Heart left ventricle (tissue), 13 donors: ENCODE data around the gene LIPE.

Source experiments
- POLR2A ChIP-seq, 2 donors: fragments of 450-650 bp; IDR thresholded peaks; one replicate each; pipeline ENCODE4 v1.6.1; 2017; ENCODE audit warnings: antibody characterized with exemption in 2 of 2, mild to moderate bottlenecking in 2 of 2, moderate library complexity in 2 of 2
- TF ChIP-seq, protein P1 (sequence below), 12 donors: fragments of 200-600 bp; sonication (generic) in 4 of 12; IDR thresholded peaks; one replicate each; pipeline versions ENCODE4 v1.5.0 to v1.8.0; 2018 to 2022; ENCODE audit warnings: antibody characterized with exemption in 12 of 12, mild to moderate bottlenecking in 5 of 12
- donor health status: ischemic (EF 13 %, LVEDD 7.1; RV severe dilation, severe dysfunction).
- donor health status: DM: no; HTN: yes; CAD: no.
- donor health status: DM: no; HTN: no; CAD: no.
- donor health status: ischemic (EF 25% LVEDD 6.9; RV normal size, moderate dysfunction).
- donor health status: ischemic (EF 25% LVEDD 5.7; RV mildly dilated, moderate dysfunction).
- donor health status: ischemic (EF 35%, LVEDD 5.7; RV mildly dilated, moderate dysfunction).
- donor health status: nonischemic (EF 11% LVEDD 7.7; RV severe dilation, severe dysfunction).
- donor health status: DM: yes; HTN: yes; CAD: no.
- donor health status: PGD.
- donor health status: ischemic (EF 29% LVEDD 5.4; RV normal size, mild dysfunction).
- donor health status: nonischemic (EF 23%, LVEDD 6.1; RV moderate dilation, normal function).

DNA sequence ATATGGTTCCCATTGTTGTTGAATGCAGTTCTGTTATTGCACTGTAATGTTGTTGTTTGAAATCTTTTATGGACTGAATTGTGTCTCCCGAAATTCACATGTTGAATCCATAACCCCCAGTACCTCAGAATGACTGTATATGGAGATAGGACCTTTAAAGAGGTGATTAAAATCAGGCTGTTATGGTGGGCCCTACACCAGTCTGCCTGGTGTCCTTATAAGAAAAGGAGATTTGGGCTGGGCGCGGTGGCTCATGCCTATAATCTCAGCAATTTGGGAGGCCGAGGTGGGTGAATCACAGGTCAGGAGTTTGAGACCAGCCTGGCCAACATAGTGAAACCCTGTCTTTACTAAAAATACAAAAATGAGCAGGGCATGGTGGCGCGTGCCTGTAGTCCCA, 8.1 kb upstream of the LIPE start:
- TF ChIP-seq, protein P1, sequence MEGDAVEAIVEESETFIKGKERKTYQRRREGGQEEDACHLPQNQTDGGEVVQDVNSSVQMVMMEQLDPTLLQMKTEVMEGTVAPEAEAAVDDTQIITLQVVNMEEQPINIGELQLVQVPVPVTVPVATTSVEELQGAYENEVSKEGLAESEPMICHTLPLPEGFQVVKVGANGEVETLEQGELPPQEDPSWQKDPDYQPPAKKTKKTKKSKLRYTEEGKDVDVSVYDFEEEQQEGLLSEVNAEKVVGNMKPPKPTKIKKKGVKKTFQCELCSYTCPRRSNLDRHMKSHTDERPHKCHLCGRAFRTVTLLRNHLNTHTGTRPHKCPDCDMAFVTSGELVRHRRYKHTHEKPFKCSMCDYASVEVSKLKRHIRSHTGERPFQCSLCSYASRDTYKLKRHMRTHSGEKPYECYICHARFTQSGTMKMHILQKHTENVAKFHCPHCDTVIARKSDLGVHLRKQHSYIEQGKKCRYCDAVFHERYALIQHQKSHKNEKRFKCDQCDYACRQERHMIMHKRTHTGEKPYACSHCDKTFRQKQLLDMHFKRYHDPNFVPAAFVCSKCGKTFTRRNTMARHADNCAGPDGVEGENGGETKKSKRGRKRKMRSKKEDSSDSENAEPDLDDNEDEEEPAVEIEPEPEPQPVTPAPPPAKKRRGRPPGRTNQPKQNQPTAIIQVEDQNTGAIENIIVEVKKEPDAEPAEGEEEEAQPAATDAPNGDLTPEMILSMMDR (IDR thresholded peaks at IDR 0.05): no peak
- TF ChIP-seq POLR2A (IDR thresholded peaks at IDR 0.05): no peak
